ENCODE measurements around the gene FOSL2.

The FOSL2 gene

GRCh38 chr2:28392297-28393113 lies at the start of gene FOSL2:
TSS of gene FOSL2 (plus strand) at chr2:28392858. CDS start at chr2:28393721, 863 bp downstream.
- DNase-seq, result peak; percentile 94

- DNase-seq, result no peak
These were observed 49.3 kb upstream of the FOSL2 start for GRCh38 chr2:28343184-28343942.

GRCh38 chr2:28343971-28344715 lies 48.5 kb upstream of the FOSL2 start:
- no peak for DNase-seq

- no peak for DNase-seq
These were observed 47.8 kb upstream of the FOSL2 start for GRCh38 chr2:28344756-28345373.

- DNase-seq, result peak; percentile 21
These were observed 47.0 kb upstream of the FOSL2 start for GRCh38 chr2:28345619-28346018.

- DNase-seq, result peak; percentile 10
These were observed 46.1 kb upstream of the FOSL2 start for GRCh38 chr2:28346587-28346986.

GRCh38 chr2:28347193-28347592 lies 45.5 kb upstream of the FOSL2 start:
- no peak for DNase-seq

- DNase-seq, result no peak
These were observed 45.1 kb upstream of the FOSL2 start for GRCh38 chr2:28347596-28347995.

GRCh38 chr2:28348149-28348567 lies 44.5 kb upstream of the FOSL2 start:
- no peak for DNase-seq

GRCh38 chr2:28348921-28349320 lies 43.7 kb upstream of the FOSL2 start:
- no peak for DNase-seq

- no peak for DNase-seq
These were observed 43.0 kb upstream of the FOSL2 start for GRCh38 chr2:28349546-28350165.

- no peak for DNase-seq
These were observed 42.5 kb upstream of the FOSL2 start for GRCh38 chr2:28350196-28350595.

GRCh38 chr2:28350791-28351285 lies 41.8 kb upstream of the FOSL2 start:
- DNase-seq, result no peak

- DNase-seq, result no peak
These were observed 41.0 kb upstream of the FOSL2 start for GRCh38 chr2:28351621-28352020.

GRCh38 chr2:28352104-28352503 lies 40.6 kb upstream of the FOSL2 start:
- no peak for DNase-seq

GRCh38 chr2:28352610-28353195 lies 40.0 kb upstream of the FOSL2 start:
- DNase-seq, result no peak

- DNase-seq, result peak; percentile 34
These were observed 37.6 kb upstream of the FOSL2 start for GRCh38 chr2:28354920-28355520.

- peak; percentile 48 for DNase-seq
These were observed 37.0 kb upstream of the FOSL2 start for GRCh38 chr2:28355521-28356094.

GRCh38 chr2:28356095-28356911 lies 36.4 kb upstream of the FOSL2 start:
- DNase-seq, result peak; percentile 68

GRCh38 chr2:28357055-28357454 lies 35.6 kb upstream of the FOSL2 start:
- no peak for DNase-seq

Measured in SHP77 treated with DMSO at 0.1 percent for 48 hours (cell line).